HL-60/S4 treated with phorbol 12-myristate 13-acetate at 8.2 ng/mL for 4 days and 3 days (cell line): ENCODE measurements around the gene COL18A1.

Source experiments
- in situ Hi-C: fragments of 300-500 bp; cut with MboI; formaldehyde crosslinking; loops from 2 replicates; pipeline ENCODE4 v1.15.0; 2022; ENCODE audit warnings: low sequenced_read_pairs

The COL18A1 gene

GRCh38 chr21:45464309-45464708, 59.3 kb downstream of the COL18A1 start:
- in situ Hi-C loops: loop anchor here (25.0 kb wide), 1 partner anchor 348 kb away; no protein-coding TSS in a partner anchor

GRCh38 chr21:45465105-45465504, 60.1 kb downstream of the COL18A1 start:
- in situ Hi-C loops: loop anchor here (25.0 kb wide), 1 partner anchor 347 kb away; no protein-coding TSS in a partner anchor

- in situ Hi-C loops: loop anchor here (25.0 kb wide), 1 partner anchor 347 kb away; no protein-coding TSS in a partner anchor
These were observed 60.8 kb downstream of the COL18A1 start for GRCh38 chr21:45465611-45466329.

GRCh38 chr21:45466330-45467220, 61.6 kb downstream of the COL18A1 start:
- in situ Hi-C loops: loop anchor here (25.0 kb wide), 1 partner anchor 346 kb away; no protein-coding TSS in a partner anchor

- in situ Hi-C loops: loop anchor here (25.0 kb wide), 1 partner anchor 345 kb away; no protein-coding TSS in a partner anchor
These were observed 62.3 kb downstream of the COL18A1 start for GRCh38 chr21:45467221-45467779.

- in situ Hi-C loops: loop anchor here (25.0 kb wide), 1 partner anchor 344 kb away; no protein-coding TSS in a partner anchor
These were observed 63.3 kb downstream of the COL18A1 start for GRCh38 chr21:45468051-45468970.

- in situ Hi-C loops: loop anchor here (25.0 kb wide), 1 partner anchor 343 kb away; no protein-coding TSS in a partner anchor
These were observed 64.0 kb downstream of the COL18A1 start for GRCh38 chr21:45468971-45469272.

- in situ Hi-C loops: loop anchor here (25.0 kb wide), 1 partner anchor 343 kb away; no protein-coding TSS in a partner anchor
These were observed 64.5 kb downstream of the COL18A1 start for GRCh38 chr21:45469273-45470086.

GRCh38 chr21:45470087-45470515, 65.1 kb downstream of the COL18A1 start:
- in situ Hi-C loops: loop anchor here (25.0 kb wide), 1 partner anchor 342 kb away; no protein-coding TSS in a partner anchor

GRCh38 chr21:45470773-45471524, 66.0 kb downstream of the COL18A1 start:
- in situ Hi-C loops: loop anchor here (25.0 kb wide), 1 partner anchor 341 kb away; no protein-coding TSS in a partner anchor

- in situ Hi-C loops: loop anchor here (25.0 kb wide), 1 partner anchor 341 kb away; no protein-coding TSS in a partner anchor
These were observed 66.7 kb downstream of the COL18A1 start for GRCh38 chr21:45471525-45472221.

- in situ Hi-C loops: loop anchor here (25.0 kb wide), 1 partner anchor 340 kb away; no protein-coding TSS in a partner anchor
These were observed 67.7 kb downstream of the COL18A1 start for GRCh38 chr21:45472445-45473365.

- in situ Hi-C loops: loop anchor here (25.0 kb wide), 1 partner anchor 339 kb away; no protein-coding TSS in a partner anchor
These were observed 68.7 kb downstream of the COL18A1 start for GRCh38 chr21:45473496-45474322.

- in situ Hi-C loops: loop anchor here (25.0 kb wide), 1 partner anchor 338 kb away; no protein-coding TSS in a partner anchor
These were observed 69.5 kb downstream of the COL18A1 start for GRCh38 chr21:45474323-45474950.
